Prostate gland (tissue), 2 donors: ENCODE measurements around the gene CXCR3.

Source experiments
- CTCF ChIP-seq, 4 experiments: fragments of 200-600 bp in 2 of 4; fragments of 450-650 bp in 2 of 4; sonication (generic) in 2 of 4; IDR thresholded peaks; 1 replicate in 3 of 4; 2 replicates in 1 of 4; pipeline ENCODE4 v1.5.1; 2016 to 2019; ENCODE audit warnings: antibody characterized with exemption in 4 of 4, mild to moderate bottlenecking in 2 of 4, moderate library complexity in 2 of 4
- POLR2A ChIP-seq: fragments of 450-650 bp; IDR thresholded peaks from one replicate; pipeline ENCODE4 v1.6.1; 2016; ENCODE audit warnings: antibody characterized with exemption, mild to moderate bottlenecking
- POLR2AphosphoS5 ChIP-seq: sonication (generic); formaldehyde crosslinking; IDR thresholded peaks from one replicate; pipeline ENCODE4 v1.6.1; 2017; ENCODE audit warnings: antibody characterized with exemption

- no peak for TF ChIP-seq CTCF (IDR thresholded peaks at IDR 0.05)
- TF ChIP-seq POLR2A = no peak
- TF ChIP-seq POLR2AphosphoS5 = no peak
Observed at GRCh38 chrX:71637848-71638247, 19.5 kb upstream of the CXCR3 start.
